Naive B cell (primary cell): ENCODE measurements around the gene CENPF. TPM values are rescaled to one million over a fixed set of nuclear protein-coding genes. Genes with fewer than 3 reads are reported as not detected.

Experiments
- ATAC-seq, 2 donors: fragments of 150-1000 bp; cut with Tn5 transposase; 2 replicates each; pipeline ENCODE4 v1.10.0; 2021; ENCODE audit warnings: low read depth in 2 of 2, mild to moderate bottlenecking in 2 of 2, moderate library complexity in 2 of 2
- DNase-seq: peaks from one replicate; pipeline ENCODE4 v3.0.0; 2022
- H3K27ac Mint-ChIP-seq, 6 donors: one replicate each; pipeline ENCODE4 v1.8.0; 2020 to 2022; ENCODE audit warnings: mild to moderate bottlenecking in 6 of 6, mixed read lengths in 6 of 6, moderate library complexity in 5 of 6, inconsistent platforms in 2 of 6
- H3K27me3 Mint-ChIP-seq, 3 donors: one replicate each; pipeline ENCODE4 v1.8.0; 2021 to 2022; ENCODE audit warnings: mixed read lengths in 3 of 3, mild to moderate bottlenecking in 1 of 3
- H3K36me3 Mint-ChIP-seq, 2 donors: one replicate each; pipeline ENCODE4 v1.8.0; 2020 to 2022; ENCODE audit warnings: mixed read lengths in 2 of 2, inconsistent platforms in 1 of 2, mild to moderate bottlenecking in 1 of 2
- H3K4me1 Mint-ChIP-seq, 3 donors: one replicate each; pipeline ENCODE4 v1.8.0; 2020 to 2022; ENCODE audit warnings: mixed read lengths in 3 of 3, inconsistent platforms in 1 of 3, mild to moderate bottlenecking in 1 of 3, moderate library complexity in 1 of 3
- H3K4me3 Mint-ChIP-seq, 8 donors: one replicate each; pipeline ENCODE4 v1.8.0; 2020 to 2022; ENCODE audit warnings: mild to moderate bottlenecking in 8 of 8, mixed read lengths in 8 of 8, moderate library complexity in 8 of 8, inconsistent platforms in 2 of 8
- H3K9me3 Mint-ChIP-seq, 7 donors: one replicate each; pipeline ENCODE4 v1.8.0; 2020 to 2022; ENCODE audit warnings: mixed read lengths in 7 of 7, mild to moderate bottlenecking in 5 of 7, inconsistent platforms in 2 of 7, moderate library complexity in 1 of 7
- polyA plus RNA-seq, 6 donors: library from polyadenylated mRNA; unstranded; fragments of 300-500 nt; fragmentation: Illumina TruSeq; gene quantifications; one replicate each; pipeline ENCODE4 v1.2.3, GENCODE V29; 2021; ENCODE audit warnings: low read depth in 6 of 6

Gene CENPF
- polyA plus RNA-seq, 6 donors from 2014 or later: 0.18 to 0.64 (median 0.38) TPM; not detected in 2

DNA sequence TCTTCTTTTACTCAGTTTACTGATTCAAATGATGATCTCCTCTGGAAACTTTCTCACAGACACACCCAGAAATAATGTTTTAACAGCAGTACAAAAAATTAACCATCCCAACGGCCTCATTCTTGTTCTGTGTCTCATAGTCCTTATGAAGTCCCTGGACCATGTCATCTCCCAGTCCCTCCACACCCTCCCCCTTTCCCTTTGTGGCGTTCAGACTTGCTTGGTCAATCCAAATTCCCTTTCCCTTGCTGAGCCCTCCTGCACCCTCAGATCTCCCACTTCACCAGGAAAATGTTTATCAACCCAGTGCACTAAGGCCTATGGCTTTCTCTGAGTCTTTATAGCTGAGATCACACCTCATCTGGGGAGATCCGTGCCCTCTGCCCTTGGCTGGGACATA, 85.9 kb downstream of the CENPF start:
- Mint-ChIP-seq H3K9me3 (peaks cover 0 to 4% (median 0%) of the 10 kb centered on the region in 7 donors), H3K36me3 (no peaks in the 10 kb centered on the region), H3K27ac (no peak overlapping the region), H3K4me3 (no peak overlapping the region), H3K4me1 (no peaks in the 10 kb centered on the region), H3K27me3 (no peaks in the 10 kb centered on the region)
- DNase-seq (no peak), ATAC-seq (no peak)

DNA sequence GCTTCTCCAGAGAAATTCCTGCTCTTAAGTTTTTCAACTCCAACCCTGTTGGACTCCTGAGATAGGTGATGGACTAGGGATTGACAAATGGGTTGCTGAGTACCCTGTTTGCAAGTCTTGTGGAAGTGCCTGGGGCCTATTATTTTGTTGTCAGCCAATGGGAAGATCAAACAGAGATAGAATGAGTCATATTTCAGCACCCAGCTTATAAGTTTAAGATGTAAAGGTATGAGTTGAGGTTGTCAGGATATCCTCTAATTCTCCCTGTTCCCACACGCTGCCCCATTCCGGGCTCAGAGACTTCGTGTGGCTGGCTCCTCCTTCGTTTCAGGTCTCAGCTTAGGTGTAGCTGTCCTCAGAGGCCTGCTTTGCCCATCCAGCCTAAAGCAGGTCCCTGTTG, 91.8 kb downstream of the CENPF start:
- peaks cover 0 to 8% (median 4%) of the 10 kb centered on the region in 7 donors for H3K9me3 Mint-ChIP-seq

GRCh38 chr1:214698559-214698958, 95.6 kb downstream of the CENPF start:
- DNase-seq (no peak), ATAC-seq (no peak)
- Mint-ChIP-seq H3K27me3 (no peaks in the 10 kb centered on the region), H3K36me3 (no peaks in the 10 kb centered on the region), H3K4me3 (no peak overlapping the region), H3K4me1 (no peaks in the 10 kb centered on the region), H3K27ac (no peak overlapping the region), H3K9me3 (peaks cover 0 to 15% (median 5%) of the 10 kb centered on the region in 7 donors)

More for the DNA sequence above, 91.8 kb downstream of the CENPF start:
- Mint-ChIP-seq H3K4me1 (no peaks in the 10 kb centered on the region), H3K27ac (no peak overlapping the region), H3K36me3 (no peaks in the 10 kb centered on the region), H3K27me3 (no peaks in the 10 kb centered on the region), H3K4me3 (no peak overlapping the region)
- ATAC-seq: no peak
- DNase-seq: no peak

GRCh38 chr1:214700437-214700836, 97.4 kb downstream of the CENPF start:
- H3K36me3 Mint-ChIP-seq: no peaks in the 10 kb centered on the region
- no peaks in the 10 kb centered on the region for H3K27me3 Mint-ChIP-seq
- no peak for ATAC-seq
- H3K9me3 Mint-ChIP-seq: peaks cover 12 to 30% (median 18%) of the 10 kb centered on the region in 7 donors
- no peak overlapping the region for H3K27ac Mint-ChIP-seq
- no peak overlapping the region for H3K4me3 Mint-ChIP-seq
- no peak for DNase-seq
- no peaks in the 10 kb centered on the region for H3K4me1 Mint-ChIP-seq

DNA sequence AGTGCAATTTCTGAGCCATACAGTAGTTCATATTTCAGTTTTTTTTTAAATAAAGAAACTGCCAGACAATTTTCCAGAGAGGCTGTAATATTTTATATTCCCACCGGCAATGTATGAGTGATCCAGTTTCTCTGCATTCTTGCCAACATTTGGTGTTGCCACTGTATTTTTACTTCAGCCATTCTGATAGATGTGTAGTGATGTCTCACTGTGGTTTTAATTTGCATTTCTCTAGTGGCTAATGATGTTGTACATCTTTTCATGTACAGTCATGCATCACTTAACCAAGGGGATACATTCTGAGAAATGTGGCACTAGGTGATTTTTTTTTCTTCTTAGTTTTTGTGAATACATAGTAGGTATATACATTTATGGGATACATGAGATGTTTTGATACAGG, 99.6 kb downstream of the CENPF start:
- H3K27ac Mint-ChIP-seq: no peak overlapping the region
- DNase-seq (no peak), ATAC-seq (no peak)
- no peak overlapping the region for H3K4me3 Mint-ChIP-seq
- no peaks in the 10 kb centered on the region for H3K4me1 Mint-ChIP-seq
- H3K27me3 Mint-ChIP-seq: no peaks in the 10 kb centered on the region
- H3K36me3 Mint-ChIP-seq: no peaks in the 10 kb centered on the region
- peaks cover 13 to 43% (median 22%) of the 10 kb centered on the region in 7 donors for H3K9me3 Mint-ChIP-seq

DNA sequence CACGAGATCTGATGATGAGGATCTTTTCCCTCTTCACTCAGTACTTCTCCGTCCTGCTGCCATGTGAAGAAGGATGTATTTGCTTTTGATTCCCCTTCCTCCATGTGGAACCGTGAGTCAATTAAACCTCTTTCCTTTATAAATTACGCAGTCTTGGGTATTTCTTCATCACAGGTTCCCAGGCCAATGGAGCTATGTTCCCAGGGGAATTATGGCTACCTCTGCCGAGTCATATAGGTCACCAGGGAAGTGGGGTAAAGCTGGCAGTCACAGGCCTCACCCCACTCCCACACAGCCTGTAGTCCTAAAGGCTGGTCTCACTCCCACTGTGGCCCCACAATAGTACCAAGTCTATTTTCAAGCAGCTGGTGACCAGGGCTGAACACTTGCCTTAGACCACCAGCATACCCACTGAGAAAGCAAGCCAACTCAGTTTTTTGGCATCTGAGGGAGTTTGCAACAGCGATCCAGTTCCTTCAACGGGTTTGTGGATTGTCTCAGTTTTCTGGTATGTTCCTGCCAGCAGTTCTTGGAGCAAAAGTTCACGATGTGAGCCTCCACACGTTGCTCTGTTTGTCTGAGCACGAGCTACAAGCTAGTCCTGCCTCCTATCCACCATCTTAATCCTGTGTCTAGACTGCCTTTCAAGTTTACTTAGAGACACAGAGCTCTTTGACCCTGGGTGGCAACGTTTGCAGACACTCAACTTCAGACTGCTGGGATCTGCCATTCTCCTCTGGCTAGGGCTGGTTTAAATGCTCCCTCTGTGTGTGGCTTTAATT, 104.5 kb downstream of the CENPF start:
- Mint-ChIP-seq H3K4me1 (no peaks in the 10 kb centered on the region), H3K27me3 (peaks cover 0 to 5% (median 0%) of the 10 kb centered on the region in 3 donors), H3K4me3 (no peak overlapping the region), H3K36me3 (no peaks in the 10 kb centered on the region), H3K9me3 (peaks cover 17 to 37% (median 23%) of the 10 kb centered on the region in 7 donors), H3K27ac (no peak overlapping the region)
- ATAC-seq (no peak), DNase-seq (no peak)

DNA sequence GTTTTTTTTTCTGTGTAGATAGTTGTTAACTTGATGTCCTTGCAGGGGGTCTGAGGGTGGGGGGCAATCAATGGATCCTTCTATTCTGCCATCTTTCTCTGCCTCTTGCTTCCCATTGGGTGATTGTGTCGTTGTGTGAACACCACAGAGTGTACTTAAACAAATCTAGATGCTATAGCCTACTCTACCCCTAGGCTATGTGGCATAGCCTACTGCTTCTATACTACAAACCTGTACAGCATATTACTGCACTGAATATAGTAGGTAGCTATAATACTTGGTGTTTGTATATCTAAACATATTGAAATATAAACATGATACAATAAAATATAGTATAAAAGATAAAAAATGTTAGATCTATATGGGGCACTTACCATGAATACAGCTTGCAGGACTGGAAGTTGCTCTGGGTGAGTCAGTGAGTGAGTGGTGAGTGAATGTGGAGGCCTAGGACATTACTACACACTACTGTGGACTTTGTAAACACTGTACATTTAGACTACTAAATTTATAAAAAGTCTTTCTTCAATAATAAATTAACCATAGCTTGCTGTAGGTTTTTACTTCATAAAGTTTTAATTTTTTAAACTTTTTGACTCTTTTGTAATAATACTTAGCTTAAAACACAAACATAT, 105.4 kb downstream of the CENPF start:
- no peak for DNase-seq
- ATAC-seq: no peak
- peaks cover 0 to 5% (median 0%) of the 10 kb centered on the region in 3 donors for H3K27me3 Mint-ChIP-seq
- peak overlapping the region in 1 of 6 donors; percentile 54 for H3K27ac Mint-ChIP-seq
- no peaks in the 10 kb centered on the region for H3K4me1 Mint-ChIP-seq
- peaks cover 12 to 34% (median 20%) of the 10 kb centered on the region in 7 donors for H3K9me3 Mint-ChIP-seq
- no peak overlapping the region for H3K4me3 Mint-ChIP-seq
- H3K36me3 Mint-ChIP-seq: no peaks in the 10 kb centered on the region

GRCh38 chr1:214709241-214709640, 106.2 kb downstream of the CENPF start:
- H3K36me3 Mint-ChIP-seq: no peaks in the 10 kb centered on the region
- ATAC-seq (no peak), DNase-seq (no peak)
- H3K4me3 Mint-ChIP-seq: no peak overlapping the region
- no peaks in the 10 kb centered on the region for H3K4me1 Mint-ChIP-seq
- H3K9me3 Mint-ChIP-seq: peaks cover 9 to 32% (median 14%) of the 10 kb centered on the region in 7 donors
- peaks cover 0 to 8% (median 0%) of the 10 kb centered on the region in 3 donors for H3K27me3 Mint-ChIP-seq
- no peak overlapping the region for H3K27ac Mint-ChIP-seq

- no peaks in the 10 kb centered on the region for H3K4me1 Mint-ChIP-seq
- H3K27me3 Mint-ChIP-seq: peaks cover 0 to 14% (median 9%) of the 10 kb centered on the region in 3 donors
- peaks cover 0 to 10% (median 3%) of the 10 kb centered on the region in 7 donors for H3K9me3 Mint-ChIP-seq
- DNase-seq (no peak), ATAC-seq (no peak)
- no peaks in the 10 kb centered on the region for H3K36me3 Mint-ChIP-seq
- no peak overlapping the region for H3K27ac Mint-ChIP-seq
- no peak overlapping the region for H3K4me3 Mint-ChIP-seq
These were observed 109.7 kb downstream of the CENPF start for GRCh38 chr1:214712737-214713136.

Other genes starting within 250 kb of the CENPF start
- gene PTPN14, start 51.6 kb upstream of the CENPF start, polyA plus RNA-seq: under 1 TPM in 3 of 6 donors, not detected in 3; 0.04 to 0.05 (median 0.04) TPM